Mesothelial cell of epicardium (in vitro differentiated cells): ENCODE data around the gene ILDR2. TPM values are rescaled to one million over a fixed set of nuclear protein-coding genes. Genes with fewer than 3 reads are reported as not detected.

ENCODE experiments used
- DNase-seq, 2 experiments: peaks; one replicate each; pipeline ENCODE4 v3.0.0; 2021; ENCODE audit warnings: low spot score in 2 of 2; ENCODE audit not compliant: unreplicated experiment in 2 of 2
- H3K27ac Mint-ChIP-seq: 2 replicates; pipeline ENCODE4 v1.8.0; 2021; ENCODE audit warnings: mixed read lengths
- H3K27me3 Mint-ChIP-seq: 2 replicates; pipeline ENCODE4 v1.8.0; 2021; ENCODE audit warnings: low read depth, mixed read lengths
- H3K36me3 Mint-ChIP-seq: 2 replicates; pipeline ENCODE4 v1.8.0; 2021; ENCODE audit warnings: mixed read lengths
- H3K4me1 Mint-ChIP-seq: 2 replicates; pipeline ENCODE4 v1.8.0; 2021; ENCODE audit warnings: mixed read lengths
- H3K4me3 Mint-ChIP-seq: 2 replicates; pipeline ENCODE4 v1.8.0; 2021; ENCODE audit warnings: mild to moderate bottlenecking, moderate library complexity, mixed read lengths
- H3K9me3 Mint-ChIP-seq: 2 replicates; pipeline ENCODE4 v1.8.0; 2021; ENCODE audit warnings: mixed read lengths
- total RNA-seq: library from RNA; stranded (reverse); gene quantifications from 3 replicates; pipeline ENCODE4 v1.2.1, GENCODE V29; 2021
- TF ChIP-seq, protein P1 (sequence below): fragments of 200-600 bp; sonication (generic); IDR thresholded peaks from one replicate; pipeline ENCODE4 v1.5.0; 2021; ENCODE audit warnings: antibody characterized with exemption; ENCODE audit not compliant: unreplicated experiment

Gene ILDR2
- total RNA-seq, 1 donor from 2014 or later, result 1.1 TPM

GRCh38 chr1:166918088-166918955 is 57.0 kb downstream of the ILDR2 start:
- no peak overlapping the region for H3K27ac Mint-ChIP-seq
- H3K4me3 Mint-ChIP-seq, result no peak overlapping the region
- TF ChIP-seq, protein P1, sequence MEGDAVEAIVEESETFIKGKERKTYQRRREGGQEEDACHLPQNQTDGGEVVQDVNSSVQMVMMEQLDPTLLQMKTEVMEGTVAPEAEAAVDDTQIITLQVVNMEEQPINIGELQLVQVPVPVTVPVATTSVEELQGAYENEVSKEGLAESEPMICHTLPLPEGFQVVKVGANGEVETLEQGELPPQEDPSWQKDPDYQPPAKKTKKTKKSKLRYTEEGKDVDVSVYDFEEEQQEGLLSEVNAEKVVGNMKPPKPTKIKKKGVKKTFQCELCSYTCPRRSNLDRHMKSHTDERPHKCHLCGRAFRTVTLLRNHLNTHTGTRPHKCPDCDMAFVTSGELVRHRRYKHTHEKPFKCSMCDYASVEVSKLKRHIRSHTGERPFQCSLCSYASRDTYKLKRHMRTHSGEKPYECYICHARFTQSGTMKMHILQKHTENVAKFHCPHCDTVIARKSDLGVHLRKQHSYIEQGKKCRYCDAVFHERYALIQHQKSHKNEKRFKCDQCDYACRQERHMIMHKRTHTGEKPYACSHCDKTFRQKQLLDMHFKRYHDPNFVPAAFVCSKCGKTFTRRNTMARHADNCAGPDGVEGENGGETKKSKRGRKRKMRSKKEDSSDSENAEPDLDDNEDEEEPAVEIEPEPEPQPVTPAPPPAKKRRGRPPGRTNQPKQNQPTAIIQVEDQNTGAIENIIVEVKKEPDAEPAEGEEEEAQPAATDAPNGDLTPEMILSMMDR, result no peak
- peaks cover 2% of the 10 kb centered on the region for H3K4me1 Mint-ChIP-seq
- peaks cover 81% of the 10 kb centered on the region for H3K27me3 Mint-ChIP-seq
- H3K9me3 Mint-ChIP-seq, result no peaks in the 10 kb centered on the region
- DNase-seq, result no peak
- no peaks in the 10 kb centered on the region for H3K36me3 Mint-ChIP-seq

- peaks cover 62% of the 10 kb centered on the region for H3K27me3 Mint-ChIP-seq
- peaks cover 2% of the 10 kb centered on the region for H3K4me1 Mint-ChIP-seq
- H3K27ac Mint-ChIP-seq, result no peak overlapping the region
- peaks cover 18% of the 10 kb centered on the region for H3K9me3 Mint-ChIP-seq
- peaks cover 3% of the 10 kb centered on the region for H3K36me3 Mint-ChIP-seq
- no peak overlapping the region for H3K4me3 Mint-ChIP-seq
- TF ChIP-seq, protein P1, result no peak
- no peak for DNase-seq
These were observed 59.4 kb downstream of the ILDR2 start for GRCh38 chr1:166915941-166916340.

DNA sequence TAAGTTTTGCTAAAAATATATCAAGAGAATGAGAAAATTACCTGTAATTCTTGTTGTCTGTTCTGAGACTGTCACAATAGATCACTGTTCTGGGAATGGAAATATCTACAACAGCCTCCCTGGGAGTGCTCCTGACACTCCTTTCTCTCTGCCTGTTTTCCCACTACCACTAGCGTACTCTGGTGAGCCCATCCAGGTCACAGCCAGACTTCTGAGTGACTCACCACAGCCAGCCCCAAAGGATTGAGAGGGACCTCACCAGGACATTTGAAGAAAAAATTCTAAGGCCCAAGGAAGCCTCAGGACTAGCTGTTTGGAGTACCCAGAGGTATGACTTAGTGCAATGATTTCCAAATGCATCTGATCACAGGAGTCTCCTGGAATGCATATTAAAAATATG is 60.3 kb downstream of the ILDR2 start:
- TF ChIP-seq, protein P1, result no peak
- no peak for DNase-seq
- H3K36me3 Mint-ChIP-seq, result peaks cover 3% of the 10 kb centered on the region
- no peak overlapping the region for H3K4me3 Mint-ChIP-seq
- H3K9me3 Mint-ChIP-seq, result peaks cover 20% of the 10 kb centered on the region
- no peak overlapping the region for H3K27ac Mint-ChIP-seq
- H3K27me3 Mint-ChIP-seq, result peaks cover 55% of the 10 kb centered on the region
- no peaks in the 10 kb centered on the region for H3K4me1 Mint-ChIP-seq

GRCh38 chr1:166914111-166914510 is 61.2 kb downstream of the ILDR2 start:
- TF ChIP-seq, protein P1, result no peak

DNA sequence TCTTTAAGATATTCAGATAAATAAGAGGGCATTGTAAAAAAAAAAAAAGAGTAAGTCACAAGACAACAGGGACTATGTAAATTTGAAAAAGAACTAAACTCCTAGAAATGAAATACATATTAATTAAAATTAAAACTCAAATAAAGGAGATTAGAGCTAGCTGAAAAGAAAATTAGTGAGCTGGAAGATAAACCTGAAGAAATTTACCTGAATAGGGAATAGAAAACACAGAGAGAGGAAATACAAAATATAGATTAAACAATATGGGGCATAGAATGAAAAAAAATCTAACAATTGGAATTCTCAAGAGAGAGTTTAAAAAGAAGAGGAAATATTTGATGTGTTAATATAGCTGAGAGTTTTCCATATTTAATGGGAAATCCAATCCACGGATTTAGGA is 63.7 kb downstream of the ILDR2 start:
- Mint-ChIP-seq H3K4me1 (peaks cover 4% of the 10 kb centered on the region), H3K27ac (no peak overlapping the region), H3K4me3 (no peak overlapping the region), H3K36me3 (peaks cover 3% of the 10 kb centered on the region), H3K9me3 (peaks cover 20% of the 10 kb centered on the region), H3K27me3 (peaks cover 29% of the 10 kb centered on the region)
- TF ChIP-seq, protein P1, result no peak
- no peak for DNase-seq

More at GRCh38 chr1:166914111-166914510, 61.2 kb downstream of the ILDR2 start:
- no peak overlapping the region for H3K27ac Mint-ChIP-seq
- H3K9me3 Mint-ChIP-seq, result peaks cover 20% of the 10 kb centered on the region
- H3K4me1 Mint-ChIP-seq, result no peaks in the 10 kb centered on the region
- no peak for DNase-seq
- no peak overlapping the region for H3K4me3 Mint-ChIP-seq
- peaks cover 49% of the 10 kb centered on the region for H3K27me3 Mint-ChIP-seq
- H3K36me3 Mint-ChIP-seq, result peaks cover 3% of the 10 kb centered on the region
